B cell (primary cell): Measurements from ENCODE around the gene LHPP. TPM values are rescaled to one million over a fixed set of nuclear protein-coding genes. Genes with fewer than 3 reads are reported as not detected.

Experiments
- ATAC-seq: fragments of 200-7000 bp; cut with Tn5 transposase; one replicate; pipeline ENCODE4 v1.10.0; 2021; ENCODE audit warnings: low read depth, mild to moderate bottlenecking, moderate number of reproducible peaks, moderate library complexity
- CTCF ChIA-PET: fragments of 350-600 bp; sonication (Branson Sonifier 250); formaldehyde crosslinking; loops from one replicate; lab custom pipeline; 2021; ENCODE audit warnings: antibody characterized with exemption, inconsistent platforms; lab: Charles Lee
- POLR2A ChIA-PET: fragments of 350-600 bp; sonication (Branson Sonifier 250); formaldehyde crosslinking; loops from one replicate; lab custom pipeline; 2021; ENCODE audit warnings: antibody characterized with exemption; lab: Charles Lee
- DNase-seq: peaks from one replicate; pipeline ENCODE4 v3.0.0; 2013
- H2AFZ ChIP-seq: 2 replicates; pipeline ENCODE4 v1.6.1; 2012; ENCODE audit warnings: mild to moderate bottlenecking, low read depth, low read length; ENCODE audit not compliant: insufficient read depth, poor library complexity, severe bottlenecking
- H3K27ac ChIP-seq, 2 donors: 1 replicate in 1 of 2; 2 replicates in 1 of 2; pipeline ENCODE4 v1.5.1; 2012 to 2013; ENCODE audit warnings: low read length in 2 of 2, mild to moderate bottlenecking in 2 of 2, moderate library complexity in 1 of 2
- H3K27me3 ChIP-seq, 4 experiments: fragments of 200-600 bp in 1 of 4; sonication (generic) in 1 of 4; replicated peaks in 1 of 4; 1 replicate in 2 of 4; 2 replicates in 2 of 4; pipeline versions ENCODE4 v1.6.1 to v1.7.0; 2013 to 2016; ENCODE audit warnings: low read length in 3 of 4, mild to moderate bottlenecking in 2 of 4, mixed read lengths in 1 of 4, moderate library complexity in 1 of 4; ENCODE audit not compliant: insufficient read depth in 4 of 4, control insufficient read depth in 3 of 4; ENCODE audit errors: control extremely low read depth in 1 of 4
- H3K36me3 ChIP-seq, 2 experiments: replicated peaks in 1 of 2; 1 replicate in 1 of 2; 2 replicates in 1 of 2; pipeline versions ENCODE4 v1.6.1 to v1.7.1; 2013; ENCODE audit warnings: low read length in 1 of 2; ENCODE audit not compliant: insufficient read depth in 2 of 2, control insufficient read depth in 1 of 2; ENCODE audit errors: control extremely low read depth in 1 of 2, extremely low read depth in 1 of 2
- H3K4me1 ChIP-seq, 2 donors: fragments of 200-600 bp in 1 of 2; sonication (generic) in 1 of 2; 1 replicate in 1 of 2; 2 replicates in 1 of 2; pipeline versions ENCODE4 v1.5.1 to v1.6.1; 2013 to 2017; ENCODE audit warnings: low read length in 2 of 2; ENCODE audit not compliant: control insufficient read depth in 2 of 2, insufficient read depth in 2 of 2
- H3K4me2 ChIP-seq: replicated peaks from 2 replicates; pipeline ENCODE3; 2012; ENCODE audit warnings: mild to moderate bottlenecking, low read depth, low read length; ENCODE audit not compliant: poor library complexity, severe bottlenecking
- H3K4me3 ChIP-seq, 5 experiments: fragments of 200-600 bp in 1 of 5; sonication (generic) in 1 of 5; 1 replicate in 3 of 5; 2 replicates in 2 of 5; pipeline versions ENCODE4 v1.5.1 to v1.7.0; 2011 to 2016; ENCODE audit warnings: low read length in 4 of 5, mild to moderate bottlenecking in 4 of 5, low read depth in 2 of 5, control low read depth in 1 of 5, moderate library complexity in 1 of 5; ENCODE audit not compliant: insufficient read depth in 1 of 5; ENCODE audit errors: control extremely low read depth in 1 of 5, extremely low read depth in 1 of 5
- H3K79me2 ChIP-seq: fragments of 200-600 bp; sonication (generic); one replicate; pipeline ENCODE4 v1.6.0; 2016; ENCODE audit warnings: low read length; ENCODE audit not compliant: control insufficient read depth, insufficient read depth
- H3K9ac ChIP-seq: fragments of 200-600 bp; sonication (generic); 2 replicates; pipeline ENCODE4 v1.6.1; 2017; ENCODE audit warnings: mild to moderate bottlenecking, low read length, moderate library complexity
- H3K9me3 ChIP-seq, 3 donors: one replicate each; pipeline versions ENCODE4 v1.6.1 to v1.7.1; 2013; ENCODE audit warnings: low read length in 2 of 3; ENCODE audit not compliant: control insufficient read depth in 2 of 3, insufficient read depth in 1 of 3; ENCODE audit errors: control extremely low read depth in 1 of 3
- H4K20me1 ChIP-seq: 2 replicates; pipeline ENCODE4 v1.6.0; 2012; ENCODE audit warnings: mild to moderate bottlenecking, low read length; ENCODE audit not compliant: insufficient read depth, control insufficient read depth, poor library complexity, severe bottlenecking
- H3K27ac Mint-ChIP-seq: one replicate; pipeline ENCODE4 v1.8.0; 2021; ENCODE audit warnings: mixed read lengths
- H3K27me3 Mint-ChIP-seq: one replicate; pipeline ENCODE4 v1.8.0; 2021; ENCODE audit warnings: mixed read lengths
- H3K4me1 Mint-ChIP-seq: one replicate; pipeline ENCODE4 v1.8.0; 2021; ENCODE audit warnings: mixed read lengths
- H3K4me3 Mint-ChIP-seq: one replicate; pipeline ENCODE4 v1.8.0; 2021; ENCODE audit warnings: mixed read lengths
- H3K9me3 Mint-ChIP-seq: one replicate; pipeline ENCODE4 v1.8.0; 2022; ENCODE audit warnings: mixed read lengths; ENCODE audit not compliant: insufficient read depth
- EZH2 ChIP-seq: IDR thresholded peaks from 2 replicates; pipeline ENCODE4 v1.6.1; 2012; ENCODE audit warnings: borderline replicate concordance, low read depth, mild to moderate bottlenecking, moderate library complexity, low read length; ENCODE audit not compliant: insufficient read depth, poor library complexity, severe bottlenecking
- WGBS: methylation state at CpG from one replicate; pipeline ENCODE4 v1.1.5; 2013; ENCODE audit warnings: missing lambda C conversion rate; ENCODE audit not compliant: insufficient coverage; 5-methylcytosine and 5-hydroxymethylcytosine counted together
- intact Hi-C: fragments of 100-400 bp; cut with micrococcal nuclease; formaldehyde crosslinking; loops from one replicate; pipeline ENCODE4 v1.10.0; 2022
- polyA plus RNA-seq: library from polyadenylated mRNA; depleted of rRNA; stranded (reverse); fragments of >200 nt; gene quantifications from 2 replicates; pipeline ENCODE4 v1.2.3, GENCODE V29; 2012
- total RNA-seq, 2 donors: library from RNA; stranded (reverse); fragments of 120-200 nt in 1 of 2; gene quantifications; 1 replicate in 1 of 2; 2 replicates in 1 of 2; pipeline versions ENCODE4 v1.2.3 to v1.2.4, GENCODE V29; 2013 to 2022
- TF ChIP-seq, protein P1 (sequence below): fragments of 200-600 bp; IDR thresholded peaks from one replicate; pipeline ENCODE4 v1.8.0; 2022; ENCODE audit warnings: antibody characterized with exemption, mild to moderate bottlenecking

LHPP gene
- total and polyA plus RNA-seq, 2 donors (not counting 1 experiment from before 2014, with no cell fraction given): 60.2 to 83.5 TPM

DNA sequence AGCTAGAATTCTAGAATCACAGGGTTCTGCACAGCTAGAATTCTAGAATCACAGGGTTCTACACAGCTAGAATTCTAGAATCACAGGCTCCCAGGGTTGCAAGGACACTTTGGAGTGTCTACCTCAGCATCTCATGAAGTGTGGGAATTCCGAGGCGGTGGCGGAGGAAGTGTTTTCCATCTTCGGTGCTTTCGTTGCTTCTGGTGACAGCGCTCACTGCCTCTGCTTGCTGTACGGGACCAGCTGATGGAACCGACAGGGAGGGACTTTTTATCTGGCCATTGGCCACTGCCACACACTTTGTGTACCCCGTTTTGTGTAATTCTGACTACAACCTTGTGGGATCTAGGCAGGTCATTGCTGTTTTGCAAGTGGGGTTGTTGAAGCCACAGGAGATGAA, 29.5 kb downstream of the LHPP start:
- H4K20me1 ChIP-seq: no peaks in the 10 kb centered on the region
- H3K4me1 ChIP-seq: no peaks in the 10 kb centered on the region
- peaks cover 0 to 10% (median 6%) of the 10 kb centered on the region in 3 donors for H3K9me3 ChIP-seq
- H3K79me2 ChIP-seq: no peaks in the 10 kb centered on the region
- no peak overlapping the region for H3K27ac ChIP-seq
- intact Hi-C loops: no loop called here
- H3K27me3 ChIP-seq: peaks cover 0 to 3% (median 0%) of the 10 kb centered on the region in 4 experiments
- no peak overlapping the region for H3K4me3 ChIP-seq
- ATAC-seq: no peak
- POLR2A ChIA-PET: no interaction called here
- Mint-ChIP-seq H3K4me1 (peaks cover 1% of the 10 kb centered on the region), H3K4me3 (no peak overlapping the region), H3K27ac (no peak overlapping the region), H3K9me3 (no peaks in the 10 kb centered on the region), H3K27me3 (no peaks in the 10 kb centered on the region)
- WGBS: 98% methylated on average over 9 of the region's 9 CpGs
- CTCF ChIA-PET: no interaction called here
- no peak overlapping the region for H3K4me2 ChIP-seq
- no peak overlapping the region for H3K9ac ChIP-seq
- H3K36me3 ChIP-seq: peaks cover 5 to 13% of the 10 kb centered on the region in 2 experiments
- no peak for DNase-seq
- H2AFZ ChIP-seq: no peak overlapping the region
- TF ChIP-seq EZH2: no peak
- TF ChIP-seq, protein P1, sequence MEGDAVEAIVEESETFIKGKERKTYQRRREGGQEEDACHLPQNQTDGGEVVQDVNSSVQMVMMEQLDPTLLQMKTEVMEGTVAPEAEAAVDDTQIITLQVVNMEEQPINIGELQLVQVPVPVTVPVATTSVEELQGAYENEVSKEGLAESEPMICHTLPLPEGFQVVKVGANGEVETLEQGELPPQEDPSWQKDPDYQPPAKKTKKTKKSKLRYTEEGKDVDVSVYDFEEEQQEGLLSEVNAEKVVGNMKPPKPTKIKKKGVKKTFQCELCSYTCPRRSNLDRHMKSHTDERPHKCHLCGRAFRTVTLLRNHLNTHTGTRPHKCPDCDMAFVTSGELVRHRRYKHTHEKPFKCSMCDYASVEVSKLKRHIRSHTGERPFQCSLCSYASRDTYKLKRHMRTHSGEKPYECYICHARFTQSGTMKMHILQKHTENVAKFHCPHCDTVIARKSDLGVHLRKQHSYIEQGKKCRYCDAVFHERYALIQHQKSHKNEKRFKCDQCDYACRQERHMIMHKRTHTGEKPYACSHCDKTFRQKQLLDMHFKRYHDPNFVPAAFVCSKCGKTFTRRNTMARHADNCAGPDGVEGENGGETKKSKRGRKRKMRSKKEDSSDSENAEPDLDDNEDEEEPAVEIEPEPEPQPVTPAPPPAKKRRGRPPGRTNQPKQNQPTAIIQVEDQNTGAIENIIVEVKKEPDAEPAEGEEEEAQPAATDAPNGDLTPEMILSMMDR: no peak

DNA sequence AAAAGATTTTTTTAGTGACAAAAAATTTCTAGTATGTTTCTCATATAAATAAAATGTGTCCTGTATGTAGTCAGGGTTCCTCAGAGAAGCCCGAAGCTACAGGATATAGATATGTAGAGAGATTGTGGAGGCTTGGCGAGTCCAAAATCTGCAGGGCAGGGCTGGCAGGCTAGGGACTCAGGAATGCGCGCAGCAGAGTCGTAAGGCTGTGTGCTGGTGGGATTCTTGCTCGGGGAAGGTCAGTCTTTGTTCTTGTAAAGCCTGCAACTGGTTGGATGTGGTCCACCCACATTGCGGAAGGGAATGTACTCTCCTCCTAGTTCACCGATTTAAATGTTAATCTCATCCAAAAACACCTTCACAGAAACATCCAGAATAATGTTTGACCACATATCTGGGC, 30.6 kb downstream of the LHPP start:
- Histone ChIP-seq H3K4me3 (no peak overlapping the region), H3K4me2 (no peak overlapping the region), H2AFZ (no peak overlapping the region), H3K27me3 (peaks cover 0 to 3% (median 0%) of the 10 kb centered on the region in 4 experiments), H3K4me1 (no peaks in the 10 kb centered on the region), H3K36me3 (peaks cover 5 to 13% of the 10 kb centered on the region in 2 experiments), H3K9me3 (peaks cover 0 to 4% (median 0%) of the 10 kb centered on the region in 3 donors), H3K79me2 (no peaks in the 10 kb centered on the region), H3K27ac (no peak overlapping the region), H4K20me1 (no peaks in the 10 kb centered on the region), H3K9ac (no peak overlapping the region)
- H3K4me3 Mint-ChIP-seq: no peak overlapping the region
- ATAC-seq (no peak), DNase-seq (no peak)
- TF ChIP-seq, protein P1: no peak
- TF ChIP-seq EZH2: no peak
- peaks cover 1% of the 10 kb centered on the region for H3K4me1 Mint-ChIP-seq
- no peaks in the 10 kb centered on the region for H3K9me3 Mint-ChIP-seq
- ChIA-PET CTCF (no interaction called here), POLR2A (no interaction called here)
- no peaks in the 10 kb centered on the region for H3K27me3 Mint-ChIP-seq
- H3K27ac Mint-ChIP-seq: no peak overlapping the region
- 97% methylated on average over 8 of the region's 8 CpGs for WGBS
- intact Hi-C loops: no loop called here
